Astrocyte of the cerebellum (primary cell): ENCODE results near the gene CTLA4.
"Not testable (repeated sequence)": the region's sequence is repeated elsewhere in the genome, so short reads cannot be mapped to it uniquely, and the experiment has no call there.

Experiments
- DNase-seq: peaks from one replicate; pipeline ENCODE4 v3.0.0-alpha.2; 2011; ENCODE audit warnings: low read depth
- H3K4me3 ChIP-seq: 2 replicates; pipeline ENCODE4 v1.5.1; 2011; ENCODE audit warnings: mild to moderate bottlenecking, low read depth, low read length, moderate library complexity
- in situ Hi-C: cut with HindIII; loops from 2 replicates; pipeline ENCODE4 v1.10.0; 2017; ENCODE audit warnings: low sequenced_read_pairs
- TF ChIP-seq, protein P1 (sequence below): IDR thresholded peaks from 2 replicates; pipeline ENCODE4 v1.5.1; 2012; ENCODE audit warnings: low read length, low read depth, moderate library complexity, mild to moderate bottlenecking; ENCODE audit errors: missing control alignments

Gene CTLA4

GRCh38 chr2:203873461-203873860, 5.9 kb downstream of the CTLA4 start:
- in situ Hi-C loops = no loop called here
- H3K4me3 ChIP-seq = no peak overlapping the region
- TF ChIP-seq, protein P1, sequence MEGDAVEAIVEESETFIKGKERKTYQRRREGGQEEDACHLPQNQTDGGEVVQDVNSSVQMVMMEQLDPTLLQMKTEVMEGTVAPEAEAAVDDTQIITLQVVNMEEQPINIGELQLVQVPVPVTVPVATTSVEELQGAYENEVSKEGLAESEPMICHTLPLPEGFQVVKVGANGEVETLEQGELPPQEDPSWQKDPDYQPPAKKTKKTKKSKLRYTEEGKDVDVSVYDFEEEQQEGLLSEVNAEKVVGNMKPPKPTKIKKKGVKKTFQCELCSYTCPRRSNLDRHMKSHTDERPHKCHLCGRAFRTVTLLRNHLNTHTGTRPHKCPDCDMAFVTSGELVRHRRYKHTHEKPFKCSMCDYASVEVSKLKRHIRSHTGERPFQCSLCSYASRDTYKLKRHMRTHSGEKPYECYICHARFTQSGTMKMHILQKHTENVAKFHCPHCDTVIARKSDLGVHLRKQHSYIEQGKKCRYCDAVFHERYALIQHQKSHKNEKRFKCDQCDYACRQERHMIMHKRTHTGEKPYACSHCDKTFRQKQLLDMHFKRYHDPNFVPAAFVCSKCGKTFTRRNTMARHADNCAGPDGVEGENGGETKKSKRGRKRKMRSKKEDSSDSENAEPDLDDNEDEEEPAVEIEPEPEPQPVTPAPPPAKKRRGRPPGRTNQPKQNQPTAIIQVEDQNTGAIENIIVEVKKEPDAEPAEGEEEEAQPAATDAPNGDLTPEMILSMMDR = no peak
- no peak for DNase-seq

DNA sequence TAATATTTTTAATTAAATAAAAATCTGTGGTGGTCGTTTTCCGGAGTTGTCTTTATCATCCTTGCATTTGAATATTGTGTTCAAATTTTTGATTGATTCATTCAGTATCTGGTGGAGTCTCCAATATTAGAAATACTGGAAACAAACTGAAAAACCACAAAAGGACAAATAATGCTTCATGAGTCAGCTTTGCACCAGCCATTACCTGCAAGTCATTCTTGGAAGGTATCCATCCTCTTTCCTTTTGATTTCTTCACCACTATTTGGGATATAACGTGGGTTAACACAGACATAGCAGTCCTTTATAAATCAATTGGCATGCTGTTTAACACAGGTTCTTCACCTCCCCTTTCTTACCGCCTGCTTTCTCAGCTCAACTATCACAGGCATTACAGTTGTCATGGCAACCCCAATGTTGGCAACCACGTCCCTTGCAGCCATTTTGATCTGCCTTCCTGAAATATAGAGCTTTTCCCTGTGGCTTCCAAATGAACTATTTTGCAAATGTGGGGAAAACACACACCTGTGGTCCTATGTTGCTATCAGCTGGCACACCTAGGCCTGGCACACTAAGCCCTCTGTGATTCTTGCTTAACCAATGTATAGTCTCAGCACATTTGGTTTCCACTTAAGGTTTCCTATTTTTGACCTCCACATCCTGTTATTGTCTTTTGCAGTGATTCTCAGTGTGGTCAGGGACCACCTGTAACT, 6.5 kb downstream of the CTLA4 start:
- in situ Hi-C loops = no loop called here
- TF ChIP-seq, protein P1 = no peak
- DNase-seq = no peak
- no peak overlapping the region for H3K4me3 ChIP-seq

- no peak for DNase-seq
- no peak overlapping the region for H3K4me3 ChIP-seq
- in situ Hi-C loops = no loop called here
- TF ChIP-seq, protein P1 = no peak
Measured at GRCh38 chr2:203875471-203875870, 7.9 kb downstream of the CTLA4 start.

- in situ Hi-C loops = no loop called here
- no peak for DNase-seq
- TF ChIP-seq, protein P1 = no peak
- no peak overlapping the region for H3K4me3 ChIP-seq
Measured at GRCh38 chr2:203876328-203876727, 8.8 kb downstream of the CTLA4 start.

- no peak for DNase-seq
- TF ChIP-seq, protein P1 = no peak
- in situ Hi-C loops = no loop called here
- no peak overlapping the region for H3K4me3 ChIP-seq
Measured at GRCh38 chr2:203878063-203878462, 10.5 kb downstream of the CTLA4 start.

GRCh38 chr2:203880557-203881125, 13.1 kb downstream of the CTLA4 start:
- DNase-seq = no peak
- in situ Hi-C loops = no loop called here
- no peak overlapping the region for H3K4me3 ChIP-seq
- TF ChIP-seq, protein P1 = no peak

- DNase-seq, in situ Hi-C loops, H3K4me3 ChIP-seq: not testable (repeated sequence)
Measured at GRCh38 chr2:203881185-203881584, 13.6 kb downstream of the CTLA4 start.
